HG03175 (cell line): ENCODE measurements around the gene RGL4.

Source experiments
- ATAC-seq: cut with Tn5 transposase; IDR thresholded peaks from one replicate; pipeline ENCODE4 v1.9.1; 2021; ENCODE audit warnings: mild to moderate bottlenecking, moderate library complexity; ENCODE audit not compliant: unreplicated experiment

Gene RGL4

GRCh38 chr22:23697031-23697970, 6.5 kb downstream of the RGL4 start:
- no peak for ATAC-seq

GRCh38 chr22:23698094-23698493, 7.3 kb downstream of the RGL4 start:
- ATAC-seq: no peak

- ATAC-seq: no peak
Measured at GRCh38 chr22:23698673-23699235, 7.9 kb downstream of the RGL4 start.

- no peak for ATAC-seq
Measured at GRCh38 chr22:23700706-23701105, 9.9 kb downstream of the RGL4 start.

GRCh38 chr22:23704062-23704461, 13.2 kb downstream of the RGL4 start:
- ATAC-seq: no peak

GRCh38 chr22:23704829-23705228, 14.0 kb downstream of the RGL4 start:
- no peak for ATAC-seq

GRCh38 chr22:23705358-23705757, 14.5 kb downstream of the RGL4 start:
- no peak for ATAC-seq

GRCh38 chr22:23708270-23708669, 17.5 kb downstream of the RGL4 start:
- no peak for ATAC-seq

GRCh38 chr22:23709107-23709506, 18.3 kb downstream of the RGL4 start:
- no peak for ATAC-seq

- ATAC-seq: no peak
Measured at GRCh38 chr22:23712256-23712655, 21.4 kb downstream of the RGL4 start.

GRCh38 chr22:23713696-23714595, 23.1 kb downstream of the RGL4 start:
- no peak for ATAC-seq

GRCh38 chr22:23714596-23715578, 24.1 kb downstream of the RGL4 start:
- ATAC-seq: no peak

- no peak for ATAC-seq
Measured at GRCh38 chr22:23715806-23716375, 25.1 kb downstream of the RGL4 start.

- ATAC-seq: peak; percentile 75
Measured at GRCh38 chr22:23716811-23717801, 26.3 kb downstream of the RGL4 start.

GRCh38 chr22:23718371-23719165, 27.8 kb downstream of the RGL4 start:
- no peak for ATAC-seq

- no peak for ATAC-seq
Measured at GRCh38 chr22:23720855-23721254, 30.0 kb downstream of the RGL4 start.

GRCh38 chr22:23722160-23722559, 31.3 kb downstream of the RGL4 start:
- no peak for ATAC-seq

- no peak for ATAC-seq
Measured at GRCh38 chr22:23722724-23723123, 31.9 kb downstream of the RGL4 start.
